ENCODE results near the gene CBLC.
"Not testable (repeated sequence)": the region's sequence is repeated elsewhere in the genome, so short reads cannot be mapped to it uniquely, and the experiment has no call there.

CBLC gene

DNA sequence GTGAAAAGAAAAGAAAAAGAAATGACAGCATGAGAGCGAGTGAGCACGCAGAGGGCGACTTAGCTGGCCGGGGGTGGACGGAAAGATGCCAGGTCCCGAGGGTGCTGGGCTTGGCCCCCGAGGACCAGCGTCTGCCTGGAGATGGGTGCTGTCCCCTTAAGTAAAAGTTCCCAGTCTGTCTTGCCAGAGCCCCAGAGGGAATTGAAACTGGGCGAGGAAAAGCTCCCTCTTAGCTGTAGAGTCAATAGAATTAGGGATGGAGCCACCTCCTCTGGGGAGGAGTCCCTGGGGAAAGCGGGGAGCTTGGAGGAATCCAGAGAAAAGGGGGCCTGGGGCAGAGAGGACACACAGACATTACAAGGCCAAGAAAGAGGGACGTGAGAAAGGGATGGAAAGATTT lies 44.5 kb downstream of the CBLC start:
- DNase-seq = no peak

DNA sequence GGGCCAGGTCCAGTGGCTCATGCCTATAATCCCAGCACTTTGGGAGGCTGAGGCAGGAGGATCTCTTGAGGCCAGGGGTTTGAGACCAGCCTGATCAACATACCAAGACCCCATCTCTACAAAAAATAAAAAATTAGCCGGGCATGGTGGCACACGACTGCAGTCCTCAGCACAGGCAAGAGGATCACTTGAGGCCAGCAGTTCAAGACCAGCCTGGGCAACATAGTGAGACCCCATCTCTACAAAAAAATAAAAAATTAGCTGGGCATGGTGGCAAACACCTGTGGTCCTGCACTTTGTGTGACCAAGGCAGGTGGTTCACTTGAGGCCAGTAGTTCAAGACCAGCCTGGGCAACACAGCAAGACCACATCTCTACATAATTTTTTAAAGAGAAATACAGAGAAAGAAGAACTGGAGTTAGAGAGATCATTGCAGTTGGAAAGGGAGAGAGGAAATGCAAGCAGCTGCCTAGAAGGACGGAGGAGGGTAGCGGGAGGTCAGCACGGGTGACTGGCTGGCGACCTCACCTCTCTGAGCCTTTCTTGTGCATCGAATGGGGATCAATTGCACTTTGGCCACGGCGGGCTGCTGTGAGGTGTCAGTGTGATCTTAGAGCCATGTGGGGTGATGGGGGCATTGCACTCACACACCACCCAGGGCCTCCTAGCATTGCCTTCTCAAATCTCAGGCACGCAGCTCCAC lies 45.1 kb downstream of the CBLC start:
- DNase-seq = no peak

DNA sequence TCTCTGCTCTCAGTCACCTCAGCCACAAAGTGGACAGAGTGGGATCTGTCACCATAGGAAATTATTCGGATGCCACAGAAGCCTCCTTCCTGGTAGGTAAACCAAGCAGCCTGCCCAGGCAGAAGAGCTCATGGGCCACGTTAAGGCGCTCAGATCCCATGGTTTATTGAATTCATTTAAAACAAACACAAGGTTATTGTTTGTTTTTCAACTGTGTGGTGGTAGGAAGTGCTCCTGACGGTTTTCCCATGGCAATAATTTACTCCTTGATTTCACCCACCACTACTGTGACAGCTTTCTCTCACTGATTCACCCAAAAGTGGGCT lies 45.6 kb downstream of the CBLC start:
- DNase-seq = no peak

DNA sequence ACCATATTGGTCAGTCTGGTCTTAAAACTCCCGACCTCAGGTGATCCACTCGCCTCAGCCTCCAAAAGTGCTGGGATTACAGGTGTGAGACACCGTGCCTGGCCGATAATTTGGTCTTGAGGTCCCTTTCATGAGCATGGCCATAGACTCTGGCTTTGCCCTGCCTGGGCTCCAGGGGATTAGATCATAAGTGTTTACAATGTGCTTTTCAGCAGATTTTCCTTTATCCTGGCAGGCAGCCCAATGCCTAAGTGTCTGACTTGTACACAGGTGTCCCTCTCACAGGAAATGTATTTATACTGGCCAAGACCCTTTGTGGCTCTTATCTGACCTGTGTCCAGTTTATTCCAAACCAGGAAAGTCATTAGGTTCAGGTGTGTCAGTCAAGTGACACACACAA lies 47.1 kb downstream of the CBLC start:
- DNase-seq = no peak

DNA sequence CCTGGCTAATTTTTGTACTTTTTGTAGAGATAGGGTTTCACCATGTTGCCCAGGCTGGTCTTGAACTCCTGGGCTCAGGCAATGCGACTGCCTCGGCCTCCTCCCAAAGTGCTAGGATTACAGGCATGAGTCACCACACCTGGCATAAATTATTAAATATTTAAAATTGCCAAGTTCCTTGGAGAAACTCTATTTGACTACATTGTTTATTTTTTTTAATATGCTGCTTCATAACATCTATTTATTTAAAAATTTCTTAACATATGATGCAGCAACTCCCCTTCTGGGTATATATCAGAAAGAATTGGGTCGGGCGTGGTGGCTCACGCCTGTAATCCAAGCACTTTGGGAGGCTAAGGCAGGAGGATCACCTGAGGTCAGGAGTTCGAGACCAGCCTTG lies 55.2 kb downstream of the CBLC start:
- DNase-seq = not testable (repeated sequence)

DNA sequence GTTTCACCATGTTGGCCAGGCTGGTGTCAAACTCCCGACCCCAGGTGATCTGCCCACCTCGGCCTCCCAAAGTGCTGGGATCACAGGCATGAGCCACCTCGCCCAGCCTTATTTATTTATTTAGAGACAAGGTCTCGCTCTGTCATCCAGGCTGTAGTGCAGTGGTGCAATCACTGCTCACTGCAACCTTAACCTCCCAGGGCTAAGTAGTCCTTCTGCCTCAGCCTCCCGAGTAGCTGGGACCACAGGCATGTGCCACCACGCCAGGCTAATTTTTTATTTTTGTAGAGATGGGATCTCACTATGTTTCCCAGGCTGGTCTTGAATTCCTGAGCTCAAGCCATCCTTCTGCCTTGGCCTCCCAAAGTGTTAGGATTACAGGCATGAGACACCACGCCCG lies 56.7 kb downstream of the CBLC start:
- not testable (repeated sequence) for DNase-seq

DNA sequence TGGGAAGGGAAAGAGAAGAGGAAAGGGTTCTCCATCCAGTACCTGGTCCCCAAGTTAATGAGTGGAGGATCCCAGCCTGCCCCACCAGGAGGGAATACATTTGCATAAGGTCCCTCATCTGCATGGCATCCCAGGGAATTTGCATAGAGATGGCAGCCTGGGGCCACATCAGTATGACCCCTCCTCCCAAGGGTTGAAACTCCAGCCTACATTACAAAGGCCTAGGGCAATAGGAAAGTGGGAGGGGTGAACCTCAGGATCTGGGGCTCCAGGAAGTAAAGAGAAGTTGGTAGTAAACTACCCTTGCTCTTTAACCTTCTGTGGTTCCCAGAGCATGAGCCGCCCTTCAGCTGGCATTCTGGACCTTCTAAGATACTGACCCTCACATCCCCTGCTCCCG lies 61.6 kb downstream of the CBLC start:
- no peak for DNase-seq

DNA sequence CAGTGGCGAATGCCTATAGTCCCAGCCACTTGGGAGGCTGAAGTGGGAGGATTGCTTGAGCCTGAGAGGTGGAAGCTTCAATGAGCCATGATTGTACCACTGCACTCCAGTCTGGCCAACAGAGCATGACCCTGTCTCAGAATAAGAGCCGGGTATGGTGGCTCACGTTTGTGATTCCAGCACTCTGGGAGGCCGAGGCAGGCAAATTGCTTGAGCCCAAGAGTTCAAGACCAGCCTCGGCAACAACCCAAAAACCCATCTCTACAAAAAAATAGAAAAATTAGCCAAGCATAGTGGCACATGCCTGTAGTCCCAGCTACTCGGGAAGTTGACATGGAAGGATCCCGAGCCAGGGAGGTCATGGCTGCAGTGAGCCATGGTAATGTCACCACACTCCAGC lies 63.1 kb downstream of the CBLC start:
- no peak for DNase-seq

DNA sequence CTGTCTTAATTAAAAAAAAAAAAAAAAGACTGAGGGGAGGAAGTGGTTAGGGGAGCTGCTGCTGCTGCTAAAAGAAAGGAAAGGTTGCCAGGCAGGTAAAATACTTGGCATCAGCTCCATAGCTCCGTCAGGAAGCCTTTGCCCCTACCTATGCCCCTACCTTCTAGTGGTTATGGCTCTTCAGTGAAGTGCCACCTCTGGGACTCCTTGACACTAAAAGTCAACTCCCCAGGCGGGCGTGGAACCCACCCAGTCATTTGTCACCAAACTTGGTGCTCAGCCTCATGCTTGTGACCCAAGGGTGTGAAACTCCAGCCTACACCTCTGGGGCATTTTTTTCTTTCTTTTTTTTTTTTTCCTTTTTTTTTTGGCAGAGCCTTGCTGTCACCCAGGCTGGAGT lies 63.5 kb downstream of the CBLC start:
- no peak for DNase-seq

DNA sequence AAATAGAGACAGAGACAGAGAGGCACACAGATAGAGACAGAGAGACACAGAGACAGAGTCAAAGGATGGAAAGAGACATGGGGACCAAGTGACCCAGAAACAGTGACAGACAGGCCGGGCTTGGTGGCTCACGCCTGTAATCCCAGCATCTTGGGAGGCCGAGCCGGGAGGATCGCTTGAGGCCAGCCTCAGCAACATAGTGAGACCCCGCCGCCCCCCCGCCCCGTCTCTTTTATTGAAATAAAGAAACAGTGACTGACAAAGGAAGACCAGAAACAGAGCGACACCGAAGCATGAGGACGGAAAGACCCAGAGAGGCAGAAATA lies 67.6 kb downstream of the CBLC start:
- DNase-seq = no peak

DNA sequence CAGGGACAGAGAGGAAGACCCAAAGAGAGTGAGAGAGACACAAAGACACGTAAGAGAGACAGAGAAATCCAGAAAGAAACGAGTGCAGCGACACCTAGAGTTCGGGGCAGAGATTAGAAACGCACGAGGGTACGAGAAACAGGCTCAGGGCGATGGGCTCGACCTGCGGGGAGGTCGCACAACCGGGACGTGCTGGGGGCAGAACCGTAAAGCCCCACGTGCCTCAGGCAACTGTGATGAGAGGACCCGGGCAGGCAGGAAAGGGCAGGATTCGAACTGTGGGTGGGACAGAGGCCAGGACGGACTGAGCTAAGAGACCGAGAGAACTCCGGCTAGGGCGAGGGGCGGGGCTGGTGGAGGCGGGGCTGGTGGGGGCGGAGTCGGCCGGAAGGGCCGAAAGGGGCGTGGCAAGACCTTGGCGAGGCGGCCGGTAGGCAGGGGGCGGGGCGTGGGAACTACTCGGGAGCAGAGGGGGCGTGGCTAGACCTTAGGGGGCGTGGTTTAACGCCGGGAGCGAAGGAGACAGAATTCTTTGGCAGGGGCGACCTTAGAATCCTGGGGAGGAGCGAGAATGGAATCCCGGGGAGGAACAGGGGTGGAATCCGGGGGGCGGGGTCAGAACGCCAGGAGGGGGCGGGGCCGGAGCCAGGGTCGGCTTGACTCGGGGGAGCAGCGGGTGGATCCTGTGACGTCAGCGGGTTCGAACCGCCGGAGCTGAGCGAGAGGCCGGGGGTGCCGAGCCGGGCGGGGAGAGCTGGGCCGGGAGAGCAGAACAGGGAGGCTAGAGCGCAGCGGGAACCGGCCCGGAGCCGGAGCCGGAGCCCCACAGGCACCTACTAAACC lies 68.1 kb downstream of the CBLC start, which contains the start of gene NECTIN2:
Gene NECTIN2, plus strand, starts transcription at position 686 of the 843 bp plus-strand sequence. CDS start 229 bp downstream, outside the sequence.
- peak; percentile 59 for DNase-seq

DNA sequence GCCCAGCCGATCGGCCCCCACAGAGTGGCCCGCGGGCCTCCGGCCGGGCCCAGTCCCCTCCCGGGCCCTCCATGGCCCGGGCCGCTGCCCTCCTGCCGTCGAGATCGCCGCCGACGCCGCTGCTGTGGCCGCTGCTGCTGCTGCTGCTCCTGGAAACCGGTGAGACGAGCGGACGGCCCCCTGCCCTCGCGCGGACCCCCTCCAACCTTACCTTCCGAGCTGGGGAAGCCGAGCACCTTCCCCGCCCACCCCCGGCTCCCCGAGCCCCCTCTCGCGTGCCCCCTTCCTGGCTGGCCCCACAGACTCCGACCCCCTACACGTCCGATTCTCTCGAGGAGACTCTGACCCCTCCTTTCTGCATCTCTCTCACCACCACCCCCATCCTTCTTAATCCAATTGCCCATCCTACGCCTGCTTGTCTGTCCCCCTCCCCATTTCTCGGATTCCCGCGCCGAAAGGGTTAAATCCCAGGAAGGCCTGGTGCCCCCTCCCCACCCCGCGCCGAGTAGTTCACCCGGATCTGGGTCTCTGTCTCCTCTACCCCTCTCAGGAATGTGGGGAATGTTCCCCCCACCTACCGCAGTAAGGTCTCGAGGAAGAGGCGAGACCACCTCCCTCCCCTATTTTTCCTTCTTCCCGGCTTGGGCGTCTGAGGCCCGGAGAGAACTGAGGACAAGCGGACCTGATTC lies 68.9 kb downstream of the CBLC start:
- DNase-seq = no peak

DNA sequence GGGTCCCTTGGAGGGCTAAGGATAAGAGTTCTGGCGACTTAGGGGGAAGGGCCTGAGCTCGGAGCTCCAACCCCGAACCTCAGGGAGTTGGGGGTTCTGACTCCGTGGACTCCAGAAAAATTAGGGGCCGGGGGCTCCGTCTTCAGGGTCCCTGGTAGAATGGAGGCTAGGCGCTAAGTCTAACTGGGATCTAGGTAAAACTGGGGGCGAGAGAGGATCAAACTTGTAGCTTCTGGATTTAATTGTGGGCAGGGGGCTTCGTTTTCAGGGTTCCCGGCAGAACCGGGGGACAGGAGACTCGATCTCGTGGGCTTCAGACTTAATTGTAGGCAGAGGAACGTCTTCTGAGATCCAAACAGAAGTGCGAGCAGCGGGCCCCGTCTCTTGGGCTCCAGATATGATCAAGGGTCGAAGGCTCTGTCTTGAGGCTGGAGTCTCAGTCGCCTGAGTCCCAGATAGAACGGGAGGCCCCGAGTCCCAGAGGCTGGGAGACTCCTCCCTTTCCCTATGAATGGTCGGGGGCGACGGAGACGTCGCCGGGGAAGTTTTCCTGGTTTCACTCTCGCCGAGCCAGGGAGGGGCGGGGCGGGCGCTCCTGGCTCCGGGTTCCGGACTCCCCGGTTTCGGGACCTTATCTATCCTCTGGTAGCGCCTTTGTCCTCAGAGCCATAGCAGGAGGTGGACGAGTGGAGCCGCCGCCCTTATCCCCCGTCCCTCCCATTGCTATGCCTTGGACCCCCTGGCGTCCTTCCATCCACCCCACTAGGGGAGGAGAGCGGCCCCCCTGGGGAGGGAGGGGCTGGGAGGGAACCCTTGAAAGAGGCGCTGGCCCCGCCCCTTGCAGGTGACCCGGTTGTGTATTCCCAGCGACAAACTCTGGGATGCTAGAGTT lies 69.7 kb downstream of the CBLC start:
- DNase-seq = no peak

DNA sequence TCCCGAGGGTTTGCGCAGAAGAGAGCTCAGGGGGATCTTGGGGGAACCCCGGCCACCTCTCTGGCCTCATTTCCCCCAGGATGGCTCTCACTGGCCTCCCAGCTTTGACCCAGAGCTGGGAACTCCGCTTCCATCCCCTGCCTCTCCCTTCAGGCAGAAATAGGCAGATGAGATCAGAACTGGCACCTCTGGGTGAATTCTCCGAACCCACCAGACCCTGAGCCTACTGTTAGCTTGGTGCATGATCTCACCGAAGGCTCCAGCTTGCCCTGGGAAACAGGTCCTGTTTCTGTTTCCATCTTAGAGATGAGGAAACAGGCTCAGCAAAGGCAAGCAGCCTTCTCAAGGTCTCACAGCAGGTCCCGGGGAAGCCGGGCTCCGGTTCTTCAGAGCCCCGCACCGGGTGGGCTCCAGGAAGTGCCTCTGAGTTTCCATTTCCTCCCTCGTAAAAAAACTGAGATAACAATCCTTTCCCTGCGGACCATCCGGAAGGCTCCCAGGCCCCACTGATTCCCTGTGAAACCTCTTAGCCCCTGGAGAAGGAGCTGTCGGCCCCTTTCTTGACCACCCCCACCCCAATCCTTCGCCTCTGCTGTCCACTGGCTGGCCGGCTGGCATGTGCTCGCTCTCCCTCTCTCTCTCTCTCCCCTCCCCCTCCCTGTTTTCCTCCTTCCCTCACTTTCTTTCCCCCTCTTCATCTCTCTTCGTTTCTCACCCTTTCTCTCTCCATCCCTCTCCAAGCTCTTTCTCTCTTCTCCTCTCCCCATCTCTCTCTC lies 70.5 kb downstream of the CBLC start:
- no peak for DNase-seq

DNA sequence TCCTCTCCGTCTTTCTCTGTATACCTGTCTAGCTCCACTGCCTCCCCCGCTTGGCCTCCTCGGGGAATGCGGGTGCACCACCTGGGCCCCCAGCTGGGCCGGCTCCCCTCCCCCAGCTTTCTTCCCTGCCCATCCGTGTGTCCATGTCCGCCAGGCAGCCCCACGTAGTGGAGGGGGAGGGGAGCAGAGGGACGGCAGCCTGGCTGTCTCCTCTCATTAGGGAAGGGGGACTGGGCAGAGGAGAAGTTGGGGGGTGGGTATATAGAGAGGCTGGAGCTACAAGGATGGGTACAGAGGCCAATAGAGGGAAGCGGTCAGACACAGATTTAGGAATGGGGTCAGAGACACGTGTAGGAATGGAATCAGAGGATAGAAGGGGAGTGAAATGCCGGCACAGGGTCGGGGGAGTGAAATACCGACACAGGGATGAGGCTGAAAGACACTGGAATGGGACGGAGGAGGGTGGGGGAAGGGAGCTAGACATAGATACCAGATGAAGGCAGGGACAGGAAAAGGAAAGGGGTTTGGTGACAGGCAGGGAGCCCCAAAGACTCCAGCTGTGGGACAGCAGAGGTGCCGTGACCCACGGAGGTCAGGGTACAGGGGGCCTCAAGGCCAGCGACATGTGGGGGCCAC lies 71.2 kb downstream of the CBLC start:
- no peak for DNase-seq
